GM10266 (cell line): Measurements from ENCODE around the gene RABGGTA.

Source experiments
- DNase-seq: peaks from one replicate; pipeline ENCODE4 v3.0.0; 2012; ENCODE audit errors: extremely low spot score
- CTCF ChIP-seq: IDR thresholded peaks from 2 replicates; pipeline ENCODE4 v1.5.1; 2012; ENCODE audit warnings: mild to moderate bottlenecking, low read depth; ENCODE audit not compliant: control insufficient read depth, insufficient read depth; ENCODE audit errors: missing control alignments

Gene RABGGTA

GRCh38 chr14:24273422-24273998 lies 2.1 kb upstream of the RABGGTA start:
- TF ChIP-seq CTCF: peak; percentile 16
- no peak for DNase-seq

GRCh38 chr14:24272467-24272866 lies 1.1 kb upstream of the RABGGTA start:
- no peak for DNase-seq
- no peak for TF ChIP-seq CTCF

GRCh38 chr14:24271834-24272263 lies 452 bp upstream of the RABGGTA start:
- no peak for DNase-seq
- TF ChIP-seq CTCF: no peak

DNA sequence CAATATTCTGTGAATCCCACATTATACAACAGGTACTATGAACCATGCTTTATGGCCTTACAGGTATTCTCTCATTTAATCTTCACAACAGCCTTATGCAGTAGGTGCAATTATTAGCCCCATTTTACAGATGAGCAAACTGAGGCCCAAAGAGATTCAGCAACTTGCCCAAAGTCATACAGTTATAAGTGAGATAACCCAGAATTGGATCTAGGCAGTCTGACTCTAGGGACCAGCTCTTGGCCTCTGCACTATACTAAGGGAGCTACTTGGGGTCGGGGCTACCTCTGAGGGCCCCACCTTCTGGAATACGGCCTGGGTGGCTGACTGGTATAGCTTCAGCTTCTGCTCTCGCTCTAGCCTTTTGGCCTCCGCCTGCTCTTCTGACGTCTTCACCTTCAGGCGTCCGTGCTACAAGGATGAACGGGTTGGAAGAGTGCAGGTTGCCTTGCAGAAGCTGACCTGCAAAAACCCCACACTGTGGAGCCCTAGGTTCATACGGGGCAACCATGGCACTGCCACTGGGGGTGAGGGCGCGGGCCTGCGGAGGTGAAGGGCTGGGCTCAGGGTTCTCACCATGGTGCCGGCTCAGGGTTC lies 762 bp downstream of the RABGGTA start:
- DNase-seq: no peak
- TF ChIP-seq CTCF: no peak

- no peak for DNase-seq
- TF ChIP-seq CTCF: no peak
Observed at GRCh38 chr14:24269910-24270536, 1.4 kb downstream of the RABGGTA start.

DNA sequence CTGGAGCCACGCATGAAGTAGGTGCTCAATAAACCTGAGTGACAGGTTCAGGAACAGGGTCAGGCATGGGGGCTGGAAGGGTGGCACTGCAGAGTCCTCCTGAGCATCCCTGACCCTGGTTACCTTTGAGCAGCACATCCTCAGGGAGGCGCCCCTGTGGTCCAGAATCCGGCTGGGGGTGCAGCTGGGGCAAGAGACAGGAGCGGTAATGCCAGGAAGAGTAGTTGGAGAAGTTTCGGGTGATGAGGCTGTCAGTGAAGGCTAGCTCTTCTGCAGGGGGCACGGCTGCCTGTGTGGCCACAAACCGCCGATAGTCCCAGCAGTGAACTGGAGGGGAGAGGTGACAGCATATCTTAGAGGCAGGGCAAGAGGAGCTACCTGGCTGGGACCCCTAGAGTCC lies 2.0 kb downstream of the RABGGTA start:
- TF ChIP-seq CTCF: no peak

GRCh38 chr14:24268225-24268624 lies 3.2 kb downstream of the RABGGTA start:
- no peak for DNase-seq
- no peak for TF ChIP-seq CTCF

More for the DNA sequence above, 2.0 kb downstream of the RABGGTA start:
- no peak for DNase-seq
